ENCODE results near the gene NR5A2.

GRCh38 chr1:200226969-200227303 is 199.4 kb downstream of the NR5A2 start:
- TF ChIP-seq POLR2A (IDR thresholded peaks at IDR 0.05) (no peak), CTCF (IDR thresholded peaks at IDR 0.05) (no peak)

Data from body of pancreas (tissue), 4 donors.